Fibroblast of skin of back (primary cell): ENCODE measurements around the gene TLE1.

ENCODE experiments used
- DNase-seq: peaks from one replicate; pipeline ENCODE4 v3.0.0-alpha.2; 2013

The TLE1 gene

GRCh38 chr9:81573415-81574321, 115.7 kb downstream of the TLE1 start:
- no peak for DNase-seq

GRCh38 chr9:81570083-81570482, 119.3 kb downstream of the TLE1 start:
- DNase-seq = no peak

- peak; percentile 35 for DNase-seq
These were observed 123.2 kb downstream of the TLE1 start for GRCh38 chr9:81566074-81566698.

- DNase-seq = no peak
These were observed 123.7 kb downstream of the TLE1 start for GRCh38 chr9:81565609-81566008.

- DNase-seq = no peak
These were observed 124.2 kb downstream of the TLE1 start for GRCh38 chr9:81565144-81565543.

GRCh38 chr9:81564632-81565031, 124.7 kb downstream of the TLE1 start:
- no peak for DNase-seq

GRCh38 chr9:81563739-81564138, 125.6 kb downstream of the TLE1 start:
- no peak for DNase-seq

GRCh38 chr9:81563020-81563407, 126.3 kb downstream of the TLE1 start:
- no peak for DNase-seq

GRCh38 chr9:81562231-81563019, 126.9 kb downstream of the TLE1 start:
- peak; percentile 27 for DNase-seq

- DNase-seq = peak; percentile 27
These were observed 128.3 kb downstream of the TLE1 start for GRCh38 chr9:81560851-81561732.

- DNase-seq = peak; percentile 96
These were observed 129.6 kb downstream of the TLE1 start for GRCh38 chr9:81559709-81560108.

- no peak for DNase-seq
These were observed 130.2 kb downstream of the TLE1 start for GRCh38 chr9:81559197-81559596.

- peak; percentile 59 for DNase-seq
These were observed 131.1 kb downstream of the TLE1 start for GRCh38 chr9:81558091-81558830.

GRCh38 chr9:81557452-81558090, 131.8 kb downstream of the TLE1 start:
- peak; percentile 58 for DNase-seq

GRCh38 chr9:81556923-81557322, 132.4 kb downstream of the TLE1 start:
- no peak for DNase-seq

- DNase-seq = no peak
These were observed 136.8 kb downstream of the TLE1 start for GRCh38 chr9:81552581-81552991.

- no peak for DNase-seq
These were observed 139.2 kb downstream of the TLE1 start for GRCh38 chr9:81550207-81550583.

- DNase-seq = no peak
These were observed 139.7 kb downstream of the TLE1 start for GRCh38 chr9:81549500-81550206.

GRCh38 chr9:81548911-81549310, 140.4 kb downstream of the TLE1 start:
- no peak for DNase-seq

- no peak for DNase-seq
These were observed 142.9 kb downstream of the TLE1 start for GRCh38 chr9:81546489-81546888.
